GM23338 (cell line): ENCODE data around the gene MAN1C1. TPM values are rescaled to one million over a fixed set of nuclear protein-coding genes. Genes with fewer than 3 reads are reported as not detected.

Experiments used
- ATAC-seq: fragments of 200-7000 bp; cut with Tn5 transposase; 3 replicates; pipeline ENCODE4 v1.9.1; 2020
- DNase-seq: peaks from one replicate; pipeline ENCODE4 v3.0.0-alpha.2; 2015; ENCODE audit warnings: low spot score
- H2AFZ ChIP-seq: fragments of 200-600 bp; sonication (generic); 2 replicates; pipeline ENCODE4 v1.8.0; 2016; ENCODE audit warnings: antibody characterized with exemption, mild to moderate bottlenecking, moderate library complexity
- H3F3A ChIP-seq: fragments of 200-600 bp; sonication (generic); replicated peaks from 2 replicates; pipeline ENCODE4 v1.8.0; 2017; ENCODE audit warnings: antibody characterized with exemption, mixed run types, low read depth
- H3K27ac ChIP-seq: fragments of 200-600 bp; sonication (generic); 2 replicates; pipeline ENCODE4 v1.6.1; 2016; ENCODE audit warnings: low read depth
- H3K27me3 ChIP-seq: fragments of 200-600 bp; sonication (generic); 2 replicates; pipeline ENCODE4 v1.8.0; 2016; ENCODE audit warnings: mild to moderate bottlenecking, mixed run types, moderate library complexity; ENCODE audit not compliant: insufficient read depth
- H3K36me3 ChIP-seq: fragments of 200-600 bp; sonication (generic); 2 replicates; pipeline ENCODE4 v1.8.0; 2016; ENCODE audit warnings: mild to moderate bottlenecking; ENCODE audit not compliant: insufficient read depth
- H3K4me1 ChIP-seq: fragments of 200-600 bp; sonication (generic); 2 replicates; pipeline ENCODE4 v1.8.0; 2016; ENCODE audit warnings: mild to moderate bottlenecking, moderate library complexity; ENCODE audit not compliant: insufficient read depth
- H3K4me2 ChIP-seq: fragments of 200-600 bp; sonication (generic); 2 replicates; pipeline ENCODE4 v1.7.1; 2017; ENCODE audit warnings: mixed run types
- H3K4me3 ChIP-seq: fragments of 200-600 bp; sonication (generic); 2 replicates; pipeline ENCODE4 v1.6.1; 2016; ENCODE audit warnings: mixed run types
- H3K79me2 ChIP-seq: fragments of 200-600 bp; sonication (generic); replicated peaks from 2 replicates; pipeline ENCODE4 v1.8.0; 2017; ENCODE audit warnings: mild to moderate bottlenecking; ENCODE audit not compliant: insufficient read depth
- H3K9me2 ChIP-seq: fragments of 200-600 bp; sonication (generic); 2 replicates; pipeline ENCODE4 v1.8.0; 2017; ENCODE audit not compliant: insufficient read depth
- H4K20me1 ChIP-seq: fragments of 200-600 bp; sonication (generic); replicated peaks from 2 replicates; pipeline ENCODE4 v1.8.0; 2017; ENCODE audit warnings: mild to moderate bottlenecking; ENCODE audit not compliant: insufficient read depth
- H3K27ac Mint-ChIP-seq: 2 replicates; pipeline ENCODE4 v1.8.0; 2020; ENCODE audit warnings: inconsistent platforms, mild to moderate bottlenecking, moderate library complexity, mixed read lengths
- H3K27me3 Mint-ChIP-seq: 3 replicates; pipeline ENCODE4 v1.8.0; 2022; ENCODE audit warnings: low read depth, mild to moderate bottlenecking, moderate library complexity, mixed read lengths, inconsistent platforms; ENCODE audit not compliant: insufficient read depth, poor library complexity
- H3K36me3 Mint-ChIP-seq: 3 replicates; pipeline ENCODE4 v1.8.0; 2021; ENCODE audit warnings: low read depth, mild to moderate bottlenecking, inconsistent platforms, moderate library complexity, mixed read lengths
- H3K4me1 Mint-ChIP-seq: 3 replicates; pipeline ENCODE4 v1.8.0; 2020; ENCODE audit warnings: mild to moderate bottlenecking, inconsistent platforms, mixed read lengths
- H3K4me3 Mint-ChIP-seq: 3 replicates; pipeline ENCODE4 v1.8.0; 2021; ENCODE audit warnings: moderate library complexity, mild to moderate bottlenecking, inconsistent platforms, mixed read lengths
- H3K9me3 Mint-ChIP-seq: 3 replicates; pipeline ENCODE4 v1.8.0; 2020; ENCODE audit warnings: moderate library complexity, mild to moderate bottlenecking, inconsistent platforms, mixed read lengths
- CTCF ChIP-seq, 2 experiments: fragments of 200-600 bp in 1 of 2; sonication (generic) in 1 of 2; conservative IDR thresholded peaks; 2 replicates each; pipeline versions ENCODE4 v1.5.1 to v1.6.1; 2016 to 2017; ENCODE audit warnings: antibody characterized with exemption in 2 of 2, low read depth in 2 of 2, mild to moderate bottlenecking in 2 of 2, moderate library complexity in 1 of 2
- ETS1 ChIP-seq: IDR thresholded peaks from 2 replicates; pipeline ENCODE4 v1.6.1; 2016; ENCODE audit warnings: antibody characterized with exemption
- EZH2 ChIP-seq: fragments of 200-600 bp; sonication (generic); IDR thresholded peaks from one replicate; pipeline ENCODE4 v1.8.0; 2017; ENCODE audit warnings: antibody characterized with exemption, mild to moderate bottlenecking, low read depth; ENCODE audit not compliant: unreplicated experiment
- JUNB ChIP-seq: IDR thresholded peaks from one replicate; pipeline ENCODE4 v1.6.1; 2016; ENCODE audit warnings: antibody characterized with exemption; ENCODE audit not compliant: unreplicated experiment
- POLR2AphosphoS5 ChIP-seq: IDR thresholded peaks from 2 replicates; pipeline ENCODE4 v1.6.1; 2016; ENCODE audit warnings: antibody characterized with exemption, low read depth
- REST ChIP-seq: IDR thresholded peaks from one replicate; pipeline ENCODE4 v1.6.1; 2018; ENCODE audit warnings: antibody characterized with exemption; ENCODE audit not compliant: unreplicated experiment
- STAT1 ChIP-seq: IDR thresholded peaks from one replicate; pipeline ENCODE4 v1.6.1; 2016; ENCODE audit warnings: antibody characterized with exemption; ENCODE audit not compliant: unreplicated experiment
- ZNF331 ChIP-seq: fragments of 250-450 bp; sonication (Bioruptor Pico); IDR thresholded peaks from 2 replicates; pipeline ENCODE4 v1.5.0; 2020; ENCODE audit warnings: low read depth, mild to moderate bottlenecking, moderate library complexity
- ZNF462 ChIP-seq: fragments of 250-450 bp; sonication (Bioruptor Pico); IDR thresholded peaks from 2 replicates; pipeline ENCODE4 v1.5.0; 2020; ENCODE audit warnings: mild to moderate bottlenecking, moderate library complexity
- polyA plus RNA-seq: library from polyadenylated mRNA; unstranded; fragments of >200 nt; fragmentation: Nextera tagmentation; extraction: Ambion mirVana; gene quantifications from 2 replicates; pipeline ENCODE4 v1.2.1, GENCODE V29; 2016
- total RNA-seq: library from RNA; depleted of rRNA; stranded (reverse); fragments of >200 nt; shearing (Covaris generic); gene quantifications from 2 replicates; pipeline ENCODE4 v1.2.3, GENCODE V29; 2014

The MAN1C1 gene
- total and polyA plus RNA-seq, 2 experiments from 2014 or later, result 5.4 to 13.6 TPM

- Mint-ChIP-seq H3K4me3 (no peak overlapping the region), H3K36me3 (no peaks in the 10 kb centered on the region), H3K27ac (no peak overlapping the region), H3K9me3 (no peaks in the 10 kb centered on the region), H3K27me3 (peaks cover 4% of the 10 kb centered on the region), H3K4me1 (peaks cover 21% of the 10 kb centered on the region)
- H3K4me3 ChIP-seq, result no peak overlapping the region
- no peaks in the 10 kb centered on the region for H3K27me3 ChIP-seq
- no peak overlapping the region for H3K4me2 ChIP-seq
- H3K9me2 ChIP-seq, result no peaks in the 10 kb centered on the region
- no peaks in the 10 kb centered on the region for H4K20me1 ChIP-seq
- H2AFZ ChIP-seq, result no peak overlapping the region
- no peak for TF ChIP-seq STAT1
- peaks cover 4% of the 10 kb centered on the region for H3K4me1 ChIP-seq
- no peaks in the 10 kb centered on the region for H3K79me2 ChIP-seq
- DNase-seq (no peak), ATAC-seq (no peak)
- no peaks in the 10 kb centered on the region for H3K36me3 ChIP-seq
- H3F3A ChIP-seq, result no peaks in the 10 kb centered on the region
- no peak overlapping the region for H3K27ac ChIP-seq
Measured at GRCh38 chr1:25766721-25767436, 150.3 kb downstream of the MAN1C1 start.

GRCh38 chr1:25767437-25767770 lies 150.8 kb downstream of the MAN1C1 start:
- no peaks in the 10 kb centered on the region for H3F3A ChIP-seq
- no peaks in the 10 kb centered on the region for H4K20me1 ChIP-seq
- Mint-ChIP-seq H3K27me3 (peaks cover 4% of the 10 kb centered on the region), H3K4me3 (no peak overlapping the region), H3K27ac (no peak overlapping the region), H3K9me3 (no peaks in the 10 kb centered on the region), H3K4me1 (peaks cover 21% of the 10 kb centered on the region), H3K36me3 (no peaks in the 10 kb centered on the region)
- no peaks in the 10 kb centered on the region for H3K79me2 ChIP-seq
- peaks cover 4% of the 10 kb centered on the region for H3K4me1 ChIP-seq
- no peak overlapping the region for H3K4me2 ChIP-seq
- H2AFZ ChIP-seq, result no peak overlapping the region
- no peak overlapping the region for H3K4me3 ChIP-seq
- no peak for ATAC-seq
- H3K36me3 ChIP-seq, result no peaks in the 10 kb centered on the region
- no peaks in the 10 kb centered on the region for H3K27me3 ChIP-seq
- H3K9me2 ChIP-seq, result no peaks in the 10 kb centered on the region
- no peak for DNase-seq
- H3K27ac ChIP-seq, result no peak overlapping the region
- TF ChIP-seq ZNF462 (CRISPR knock-in tag), result no peak
- TF ChIP-seq ZNF331 (CRISPR knock-in tag), result no peak
- TF ChIP-seq REST, result no peak
- TF ChIP-seq JUNB, result no peak
- no peak for TF ChIP-seq EZH2
- no peak for TF ChIP-seq POLR2AphosphoS5
- no peak for TF ChIP-seq ETS1
- no peak for TF ChIP-seq CTCF (conservative IDR thresholded peaks at IDR 0.05; ENCODE audit: low read depth in 2 of 2)
